Activated gamma-delta T cell treated with anti-CD3 and anti-CD28 coated beads, Interleukin-2, amount 50 U/mL, for 16 hours (primary cell): ENCODE results near the gene ITPR1.
"Not testable (repeated sequence)": the region's sequence is repeated elsewhere in the genome, so short reads cannot be mapped to it uniquely, and the experiment has no call there.

Experiments used
- DNase-seq: peaks from one replicate; pipeline ENCODE4 v3.0.0-alpha.2; 2020; ENCODE audit warnings: low read depth

Gene ITPR1

DNA sequence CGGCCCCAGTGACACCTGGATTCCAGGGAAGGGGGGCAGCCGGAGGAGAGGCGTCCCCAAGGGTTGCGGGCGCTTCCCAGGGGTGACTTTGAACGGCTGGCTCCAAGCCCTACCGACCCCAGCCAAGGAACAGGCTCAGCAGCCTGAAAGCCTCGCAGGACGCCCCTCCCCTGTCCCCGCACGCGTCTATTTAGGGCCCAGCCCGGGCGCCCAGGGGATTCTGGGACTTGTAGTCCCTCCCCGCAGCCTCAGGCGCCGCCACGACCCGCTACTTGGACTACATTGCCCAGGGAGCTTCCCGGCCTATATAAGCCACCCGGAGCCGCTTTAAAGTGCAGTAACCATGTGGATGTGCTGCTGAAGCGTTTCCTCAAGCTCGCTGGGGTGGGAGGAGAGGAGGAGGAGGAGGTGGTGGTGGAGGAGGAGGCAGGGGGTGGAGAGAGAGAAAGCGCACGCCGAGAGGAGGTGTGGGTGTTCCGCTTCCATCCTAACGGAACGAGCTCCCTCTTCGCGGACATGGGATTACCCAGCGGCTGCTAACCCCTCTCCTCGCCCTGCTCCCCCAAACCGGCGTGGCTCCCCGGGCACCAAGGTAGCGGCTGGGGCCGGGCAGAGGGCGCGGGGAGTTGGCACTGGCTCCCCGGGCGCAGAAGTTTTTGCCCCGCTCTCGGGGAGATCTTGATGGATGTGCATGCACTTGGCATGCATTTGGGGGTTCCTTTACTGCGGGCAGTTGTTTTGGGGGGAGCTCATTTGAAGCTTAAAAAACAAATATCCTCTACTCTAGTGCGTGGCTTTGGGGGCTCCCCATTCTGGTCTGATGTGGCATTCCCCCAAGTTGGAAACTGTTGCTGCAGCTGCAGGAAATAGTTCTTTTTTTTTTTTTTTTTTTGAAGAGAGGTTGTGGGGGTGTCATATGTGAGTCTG, at the start of gene ITPR1:
TSS of gene ITPR1 (plus strand) at position 335 of the 927 bp plus-strand sequence. CDS start 23,144 bp downstream, outside the sequence.
- DNase-seq = peak; percentile 97

DNA sequence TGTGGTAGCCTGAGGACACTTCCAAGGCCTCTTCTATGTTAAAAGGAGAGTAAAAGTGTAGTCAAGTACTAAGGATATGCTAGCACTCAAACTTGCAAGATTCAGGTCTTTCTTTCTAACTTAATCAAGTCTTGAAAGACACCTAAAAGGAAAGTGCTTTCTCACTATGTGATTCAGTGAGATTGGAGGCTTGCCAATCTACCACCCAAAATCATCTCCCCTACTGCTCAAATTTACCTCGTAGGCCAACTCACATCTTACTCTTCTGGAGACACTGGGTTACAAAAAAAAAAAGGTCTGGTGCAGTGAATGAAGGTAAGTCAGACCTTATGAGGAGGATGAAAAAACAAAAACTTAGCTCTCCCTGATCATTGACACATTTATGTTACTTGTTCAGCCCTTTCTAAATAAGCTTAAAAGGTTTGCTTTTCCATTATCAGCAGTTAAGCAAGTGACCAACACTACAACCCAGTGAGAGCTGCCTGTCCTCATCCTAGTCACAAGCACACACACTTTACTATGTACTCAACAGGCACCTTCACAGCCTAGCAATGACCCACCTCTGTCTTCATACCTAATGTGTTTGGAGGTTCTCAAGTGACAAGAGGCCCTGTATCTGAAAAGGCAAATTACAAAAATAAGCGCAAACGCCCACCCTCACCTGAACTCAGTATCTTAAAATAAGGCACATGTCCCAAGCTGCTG, 45.7 kb upstream of the ITPR1 start:
- DNase-seq = no peak

DNA sequence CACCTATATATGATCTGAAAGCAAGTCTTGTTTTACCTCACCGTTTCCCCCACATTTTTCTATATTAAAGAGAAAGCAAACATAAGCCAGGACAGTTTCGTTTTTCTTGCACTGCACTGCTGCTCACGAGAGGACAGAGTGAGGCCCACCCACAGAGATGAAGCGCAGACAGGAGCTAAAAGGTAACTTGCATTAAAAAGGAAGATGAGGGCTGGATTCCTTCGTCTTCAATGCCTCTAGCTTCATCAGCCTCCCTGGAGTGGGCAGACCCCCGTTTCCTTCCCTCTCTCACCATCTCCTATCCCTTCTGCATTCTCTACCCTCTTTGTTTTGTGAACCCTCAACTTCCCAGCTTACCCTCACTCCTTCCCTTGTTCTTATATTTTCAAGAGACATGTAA, 45.0 kb upstream of the ITPR1 start:
- no peak for DNase-seq

DNA sequence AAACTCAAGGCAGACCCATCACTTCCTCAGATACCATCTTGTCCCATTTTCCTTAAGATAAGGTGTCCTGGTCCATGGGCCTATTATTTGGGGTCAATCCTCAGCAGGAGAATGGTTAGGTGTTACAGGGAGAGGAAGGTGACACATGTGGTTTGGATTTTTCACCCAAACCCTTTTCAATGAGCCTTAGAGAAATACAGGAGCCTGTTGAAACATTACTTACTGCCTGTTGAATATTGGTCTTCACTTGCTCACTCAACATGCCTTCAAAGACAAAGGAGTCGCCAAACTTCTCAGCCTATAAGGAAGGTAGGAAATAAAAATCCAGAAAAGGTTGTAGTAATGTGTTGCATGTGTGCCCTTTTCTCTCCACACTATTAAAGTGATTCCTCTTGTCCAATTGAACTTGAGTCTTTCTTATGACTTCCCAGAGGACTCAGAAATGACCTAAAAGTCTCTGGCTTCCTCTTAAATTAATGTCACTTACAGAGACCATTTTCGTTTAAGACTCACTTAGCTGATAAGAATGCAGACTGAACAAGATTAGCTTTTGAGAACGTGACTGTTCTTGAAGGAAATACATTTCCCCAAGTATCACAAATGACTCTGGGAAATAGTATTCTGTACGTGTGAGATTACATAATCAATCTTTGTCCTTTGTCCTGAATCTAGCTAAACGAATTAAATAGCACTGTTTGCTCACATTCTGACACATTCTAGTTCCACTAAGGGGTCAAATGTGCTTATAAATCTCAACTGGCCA, 43.9 kb upstream of the ITPR1 start:
- no peak for DNase-seq

DNA sequence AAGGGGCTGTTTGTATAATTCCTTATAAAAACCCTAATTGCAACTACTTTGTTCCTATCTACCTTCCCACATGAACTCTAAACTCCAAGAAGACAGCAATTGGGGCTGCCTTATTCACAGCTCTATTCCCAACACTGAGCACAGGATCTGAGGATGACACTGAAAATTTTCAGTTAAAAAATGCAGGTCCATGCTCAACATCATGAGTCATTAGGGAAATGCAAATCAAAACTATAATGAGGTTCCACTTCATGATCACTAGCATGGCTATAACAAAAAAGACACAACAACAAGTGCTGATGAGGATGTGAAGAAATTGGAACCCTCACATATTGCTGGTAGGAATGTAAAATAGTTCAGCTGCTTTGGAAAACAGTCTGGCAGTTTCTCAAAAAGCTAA, 39.0 kb upstream of the ITPR1 start:
- no peak for DNase-seq

DNA sequence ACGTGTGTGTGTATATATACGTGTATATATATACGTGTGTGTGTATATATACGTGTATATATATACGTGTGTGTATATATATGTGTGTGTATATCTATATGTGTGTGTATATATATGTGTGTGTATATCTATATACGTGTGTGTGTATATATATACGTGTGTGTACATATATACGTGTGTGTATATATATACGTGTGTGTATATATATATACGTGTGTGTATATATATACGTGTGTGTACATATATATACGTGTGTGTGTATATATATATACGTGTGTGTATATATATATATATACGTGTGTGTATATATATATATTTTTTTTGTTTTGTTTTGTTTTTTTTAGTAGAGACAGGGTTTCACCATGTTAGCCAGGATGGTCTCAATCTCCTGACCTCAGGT, 36.4 kb upstream of the ITPR1 start:
- not testable (repeated sequence) for DNase-seq

DNA sequence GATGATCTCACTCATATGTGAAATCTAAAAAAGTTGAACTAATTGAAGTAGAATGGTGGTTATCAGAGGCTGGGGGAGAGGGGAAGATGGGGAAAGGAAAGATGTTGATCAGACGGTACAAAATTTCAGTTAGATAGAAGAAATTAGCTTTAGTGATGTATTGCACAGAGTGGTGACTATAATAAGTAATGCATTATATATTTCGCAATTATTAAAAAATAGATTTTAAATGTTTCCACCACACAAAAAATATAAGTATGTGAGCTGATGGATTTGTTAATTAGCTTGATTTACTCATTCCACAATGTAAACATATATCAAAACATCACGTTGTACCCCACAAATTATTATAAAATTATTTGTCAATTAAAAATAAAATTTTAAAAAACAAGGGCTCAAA, 34.2 kb upstream of the ITPR1 start:
- no peak for DNase-seq

DNA sequence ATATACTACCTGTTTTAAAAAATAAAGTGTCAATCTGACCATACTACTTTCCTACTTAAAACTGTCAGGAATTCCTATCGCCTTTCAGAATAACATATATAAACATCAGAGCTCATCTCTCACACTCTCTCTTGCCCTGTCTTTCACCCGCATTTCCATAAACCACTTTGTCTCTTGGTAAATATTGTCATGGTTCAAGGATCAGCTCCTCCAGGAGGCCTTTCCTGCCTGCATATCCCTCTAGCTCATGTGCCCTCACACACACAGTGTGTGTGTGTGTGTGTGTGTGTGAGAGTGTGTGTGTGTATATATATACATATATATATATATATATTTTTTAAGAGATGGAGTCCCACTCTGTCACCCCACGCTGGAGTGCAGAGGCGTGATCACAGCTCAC, 32.8 kb upstream of the ITPR1 start:
- DNase-seq = no peak

DNA sequence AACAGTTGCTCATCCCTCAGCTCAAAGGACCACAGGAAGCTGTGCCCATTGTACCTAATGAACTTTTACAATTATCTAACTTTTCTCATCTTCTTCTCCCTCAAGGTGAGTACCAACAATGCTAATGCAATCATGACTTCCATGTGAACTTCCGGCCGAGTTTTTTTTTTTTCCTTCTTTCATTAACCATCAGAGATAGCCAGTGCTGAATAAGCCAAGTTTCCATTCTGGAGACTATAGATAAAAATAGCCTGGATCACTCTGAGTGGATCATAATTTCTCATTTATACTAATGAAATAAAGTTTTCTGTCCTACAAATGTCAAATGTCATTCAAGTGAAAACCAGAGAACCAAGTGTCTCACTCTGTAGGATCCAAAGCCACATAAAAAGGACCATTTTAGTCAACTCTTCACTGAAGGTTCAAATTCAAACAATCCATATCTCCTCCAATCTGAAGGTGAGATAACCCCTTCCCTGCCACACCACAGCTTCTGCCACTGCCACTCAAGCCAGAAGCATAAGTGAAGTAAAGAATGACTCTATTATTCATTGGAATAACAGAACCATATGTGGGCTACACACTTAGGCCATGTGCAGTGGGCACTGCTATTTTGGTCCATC, 31.6 kb upstream of the ITPR1 start:
- DNase-seq = no peak

DNA sequence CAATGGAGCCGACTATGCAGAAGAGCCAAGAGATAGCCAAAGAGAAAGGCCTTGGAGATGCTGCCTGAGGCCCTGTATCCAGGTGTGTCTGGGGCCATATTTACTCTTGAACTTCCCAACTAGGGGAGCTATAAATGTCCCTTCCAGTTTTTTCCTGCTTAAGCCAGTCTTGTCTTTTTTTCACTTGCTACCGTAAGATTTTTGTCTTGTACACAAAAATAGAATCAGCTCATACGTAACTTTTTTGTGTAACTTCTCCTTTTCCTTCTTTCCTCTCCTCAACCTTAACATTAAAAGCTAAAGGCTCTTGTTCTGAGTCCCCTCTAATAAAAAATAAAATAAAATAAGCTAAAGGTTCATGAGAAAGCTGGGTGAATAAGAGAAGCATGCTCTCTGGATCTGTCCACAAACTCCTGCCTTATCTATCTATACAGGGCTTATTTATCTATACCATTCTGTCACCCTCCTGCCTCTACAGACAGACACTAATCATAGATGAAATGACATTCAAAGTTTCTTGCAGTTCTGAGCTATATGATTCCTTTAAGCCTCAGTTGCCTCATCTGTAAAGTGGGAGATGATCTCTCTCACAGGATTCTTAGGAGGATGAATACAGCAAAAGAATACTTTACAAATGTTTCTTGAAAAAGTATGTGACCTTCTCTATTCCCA, 30.6 kb upstream of the ITPR1 start:
- DNase-seq = no peak

DNA sequence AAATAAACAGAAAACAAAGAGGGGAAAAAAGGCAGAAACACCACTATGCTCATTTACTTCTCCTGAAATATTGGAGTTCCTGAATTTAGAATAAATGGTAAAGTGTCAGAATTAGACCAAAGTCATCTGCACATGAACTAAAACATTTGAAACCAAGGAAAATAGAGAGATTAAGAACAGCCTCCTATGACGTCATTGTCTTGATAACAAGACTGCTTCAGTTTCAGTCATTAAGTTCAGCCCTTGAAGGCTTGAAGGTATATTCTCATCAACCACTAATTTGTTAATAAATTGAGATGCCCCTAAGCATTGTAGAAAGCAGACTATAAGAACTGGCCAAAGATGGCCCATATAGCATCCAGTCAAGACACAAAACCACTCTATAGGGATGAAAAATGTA, 28.6 kb upstream of the ITPR1 start:
- DNase-seq = no peak

DNA sequence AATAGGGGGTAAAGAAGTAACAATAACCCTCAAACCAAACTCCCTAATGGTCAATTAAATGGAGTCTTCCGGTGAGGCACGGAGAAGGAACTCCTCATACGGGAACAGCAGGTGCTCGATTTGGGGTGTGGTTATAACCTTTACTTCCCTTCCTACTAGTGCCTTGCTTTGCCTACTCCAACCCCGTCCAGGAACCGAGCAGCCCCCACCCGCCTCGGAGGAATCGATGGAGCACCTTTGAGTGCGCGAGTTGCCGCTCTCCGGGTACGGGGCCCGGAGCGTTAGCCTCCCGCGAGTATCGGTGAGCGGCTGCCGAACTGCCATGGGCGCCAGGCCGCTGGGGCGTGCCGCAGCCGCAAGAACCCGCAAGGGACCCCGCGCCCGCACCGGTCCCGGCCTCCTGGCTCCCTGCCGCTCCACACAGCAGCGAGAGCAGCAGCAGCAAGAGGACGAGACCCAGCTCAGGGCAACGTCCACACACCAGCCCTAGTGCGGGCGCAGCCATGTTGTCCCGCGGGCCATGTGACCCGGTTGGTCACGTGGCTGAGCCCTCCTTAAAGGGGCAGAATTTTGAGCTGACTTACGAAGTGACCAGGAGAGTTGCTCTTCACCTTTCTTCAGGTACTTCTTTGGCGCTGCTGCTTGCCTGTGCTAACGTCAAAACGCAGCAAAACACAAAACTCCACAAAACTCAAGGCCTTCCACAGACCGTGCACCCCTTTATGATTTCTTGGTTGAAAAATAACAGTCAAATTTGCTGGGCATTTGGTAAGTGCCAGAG, 26.2 kb upstream of the ITPR1 start, which contains the start of gene SUMF1:
TSS of gene SUMF1 (minus strand) at position 529 of the 781 bp plus-strand sequence. CDS start at position 505, 24 bp downstream.
- peak; percentile 62 for DNase-seq

DNA sequence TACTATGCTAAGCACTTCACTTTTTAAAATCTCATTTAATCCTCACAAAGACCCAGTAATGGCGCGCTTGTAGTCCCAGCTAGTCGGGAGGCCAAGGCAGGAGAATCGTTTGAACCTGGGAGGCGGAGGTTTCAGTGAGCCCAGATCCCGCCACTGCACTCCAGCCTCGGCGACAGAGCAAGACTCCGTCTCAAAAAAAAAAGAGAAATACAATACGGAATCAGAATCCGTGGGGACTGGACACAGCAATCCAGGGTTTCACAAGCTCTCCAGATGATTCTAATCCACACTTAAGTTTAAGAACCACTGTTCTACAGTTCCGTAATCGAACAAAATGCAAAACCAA, 25.7 kb upstream of the ITPR1 start:
- no peak for DNase-seq

DNA sequence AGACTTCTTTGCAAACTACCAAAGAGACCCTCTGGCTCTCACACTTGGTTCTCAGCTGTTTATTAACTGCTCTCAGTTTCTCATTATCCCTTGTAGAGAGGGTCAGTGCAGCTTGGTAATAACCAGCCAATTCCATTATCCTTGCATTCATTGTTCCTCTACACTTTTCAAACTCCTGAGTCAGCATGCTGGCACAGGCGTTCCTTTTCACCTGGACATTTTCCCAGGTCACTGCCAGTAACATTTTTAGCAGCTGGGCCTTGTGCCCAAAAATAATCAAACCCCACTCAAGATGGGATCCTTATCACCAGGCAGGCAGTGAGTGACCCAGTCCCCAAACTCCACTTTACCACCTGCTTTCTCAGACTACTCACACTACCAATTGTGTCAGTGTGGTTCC, 21.2 kb upstream of the ITPR1 start:
- no peak for DNase-seq

DNA sequence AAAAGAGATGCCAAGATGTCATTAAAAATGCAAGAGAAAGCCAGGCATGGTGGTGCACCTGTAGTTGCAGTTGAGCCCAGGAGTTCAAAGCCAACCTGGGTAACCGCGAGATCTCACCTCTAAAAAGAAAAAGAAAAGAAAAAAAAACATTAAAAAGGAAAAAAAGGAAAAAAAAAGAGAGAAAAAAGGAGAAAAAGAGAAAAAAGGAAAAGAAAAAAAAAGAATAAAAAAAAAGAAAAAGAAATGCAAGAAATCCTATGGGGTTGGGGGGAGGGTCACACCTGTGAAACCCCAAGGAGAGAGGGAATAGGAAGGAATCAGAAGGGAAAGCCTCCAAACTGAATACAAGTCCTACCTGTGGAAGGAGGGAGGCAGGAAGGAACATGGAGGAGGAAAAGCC, 20.8 kb upstream of the ITPR1 start:
- DNase-seq = no peak

DNA sequence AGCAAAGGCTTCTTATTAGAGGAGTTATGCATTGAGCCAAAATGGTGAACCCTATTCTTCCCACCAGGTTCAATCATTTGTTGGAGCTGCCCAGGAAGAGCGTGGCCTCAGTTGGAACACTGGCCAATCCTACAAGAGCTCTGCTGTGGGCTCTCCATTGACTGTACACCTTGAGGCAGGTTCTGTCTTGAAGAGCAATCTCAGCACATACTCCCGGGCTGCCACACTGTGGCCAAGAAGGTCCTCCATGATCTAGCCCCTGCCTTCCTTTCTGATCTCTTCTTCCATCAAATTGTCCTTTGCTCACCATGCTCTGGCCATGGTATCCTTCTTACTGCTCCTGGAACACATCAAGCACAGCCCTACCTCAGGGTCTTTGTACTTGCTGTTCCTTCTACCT, 20.4 kb upstream of the ITPR1 start:
- no peak for DNase-seq

DNA sequence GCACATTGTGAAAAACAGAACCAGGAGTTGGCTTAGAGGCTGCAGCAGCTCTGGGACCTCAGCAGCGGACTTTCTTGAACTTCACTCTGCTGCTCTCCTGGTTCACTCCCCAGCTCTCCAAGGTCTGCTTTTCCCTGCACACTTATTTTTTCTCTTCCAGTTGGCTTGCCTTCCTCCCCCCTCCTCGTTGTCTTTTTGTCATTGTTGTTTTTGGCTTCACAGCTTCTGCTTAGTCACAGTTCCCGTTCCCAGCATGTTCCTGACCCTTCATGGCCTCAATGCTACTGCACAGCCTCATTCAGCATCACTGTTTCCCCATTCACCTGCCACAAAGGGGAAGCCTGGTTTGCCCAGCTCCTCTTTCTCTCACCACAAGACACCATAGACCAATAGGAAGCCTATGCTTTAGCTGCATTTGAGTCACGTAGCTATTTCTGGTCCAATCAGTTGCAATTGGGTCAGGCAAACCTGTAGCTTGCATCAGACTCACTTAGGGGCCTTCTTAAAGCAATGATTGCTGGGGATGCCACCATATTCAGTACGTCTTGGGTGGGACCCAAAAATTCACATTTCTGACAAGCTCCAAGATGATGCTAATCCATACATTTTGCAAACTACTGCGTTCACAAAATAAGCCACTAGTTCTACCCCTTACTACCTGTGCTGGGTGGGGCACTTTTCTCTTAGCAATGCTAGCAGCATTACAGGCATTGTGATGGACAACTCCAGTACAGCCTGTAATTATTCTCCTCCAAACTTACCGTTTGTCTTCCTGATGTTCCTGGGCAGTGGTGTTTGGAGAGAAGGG, 18.3 kb upstream of the ITPR1 start:
- DNase-seq = no peak

DNA sequence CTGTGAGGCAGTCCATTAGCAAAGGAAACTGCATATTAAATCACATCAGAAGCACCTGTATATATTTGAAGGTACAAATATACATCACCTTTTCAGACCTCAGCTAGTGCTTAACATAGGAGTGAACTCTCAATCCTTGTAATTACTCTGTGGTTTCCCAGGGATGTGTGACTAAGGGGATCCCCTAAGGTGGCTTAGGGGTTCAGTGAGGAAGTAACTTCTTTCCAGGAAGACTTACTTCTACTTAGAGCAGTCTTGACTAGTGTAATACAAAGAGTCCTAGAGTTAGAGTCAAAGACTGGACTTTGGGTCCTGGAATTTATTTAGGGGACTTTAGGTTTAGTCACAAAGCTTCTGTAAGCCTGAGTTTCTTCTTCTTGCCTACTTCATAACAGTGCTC, 17.3 kb upstream of the ITPR1 start:
- no peak for DNase-seq

DNA sequence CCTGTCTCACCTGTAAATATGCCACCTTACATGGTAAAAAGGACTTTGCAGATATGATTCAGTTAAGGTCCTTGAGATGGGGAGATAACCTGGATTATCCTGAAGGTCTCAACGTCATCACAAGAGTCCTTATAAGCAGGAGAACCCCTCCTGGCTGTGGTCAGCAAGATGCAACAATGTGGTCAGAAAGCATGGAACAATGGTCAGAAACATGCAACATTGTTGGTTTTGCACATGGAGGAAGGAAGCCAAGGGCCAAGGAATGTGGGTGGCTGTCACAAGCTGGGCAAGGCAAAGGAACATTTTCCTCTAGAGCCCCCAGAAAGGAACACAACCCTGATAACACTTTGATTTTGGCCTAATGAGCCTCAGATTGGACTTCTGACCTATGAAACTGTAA, 16.7 kb upstream of the ITPR1 start:
- DNase-seq = no peak

DNA sequence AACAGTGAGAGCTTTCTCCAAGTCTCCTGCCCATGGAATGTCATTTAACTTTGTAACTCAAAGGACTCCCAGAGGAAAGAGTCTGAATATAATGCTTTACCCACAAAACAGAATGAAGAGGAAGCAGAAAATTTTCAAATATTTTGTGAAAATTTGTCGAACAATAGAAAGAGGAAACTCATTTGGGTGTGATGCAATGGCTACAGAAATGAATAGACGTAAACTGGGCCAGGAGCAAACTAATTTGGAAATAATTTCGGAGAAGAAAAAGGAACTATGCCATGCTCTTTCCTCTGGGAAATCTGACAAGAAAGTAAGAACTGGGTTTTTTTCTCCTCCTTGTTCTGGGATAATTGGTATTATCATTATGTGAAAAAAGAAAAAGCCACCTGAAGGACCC, 14.9 kb upstream of the ITPR1 start:
- no peak for DNase-seq
